Ovary (tissue), 3 donors: Measurements from ENCODE around the gene PAN3.

Experiments
- EP300 ChIP-seq: sonication (generic); formaldehyde crosslinking; IDR thresholded peaks from one replicate; pipeline ENCODE4 v1.6.1; 2017; ENCODE audit warnings: antibody characterized with exemption
- POLR2A ChIP-seq: fragments of 450-650 bp; IDR thresholded peaks from one replicate; pipeline ENCODE4 v1.6.1; 2017; ENCODE audit warnings: antibody characterized with exemption, mild to moderate bottlenecking, moderate library complexity
- TF ChIP-seq, protein P1 (sequence below), 3 donors: fragments of 450-650 bp in 2 of 3; fragments of 200-600 bp in 1 of 3; IDR thresholded peaks; one replicate each; pipeline versions ENCODE4 v1.5.1 to v1.8.0; 2016 to 2022; ENCODE audit warnings: antibody characterized with exemption in 3 of 3, mild to moderate bottlenecking in 1 of 3
- donor health status: DM: no; HTN: no; CAD: no.

GRCh38 chr13:28320209-28320608, 181.9 kb downstream of the PAN3 start:
- TF ChIP-seq EP300: no peak
- no peak for TF ChIP-seq POLR2A
- TF ChIP-seq, protein P1, sequence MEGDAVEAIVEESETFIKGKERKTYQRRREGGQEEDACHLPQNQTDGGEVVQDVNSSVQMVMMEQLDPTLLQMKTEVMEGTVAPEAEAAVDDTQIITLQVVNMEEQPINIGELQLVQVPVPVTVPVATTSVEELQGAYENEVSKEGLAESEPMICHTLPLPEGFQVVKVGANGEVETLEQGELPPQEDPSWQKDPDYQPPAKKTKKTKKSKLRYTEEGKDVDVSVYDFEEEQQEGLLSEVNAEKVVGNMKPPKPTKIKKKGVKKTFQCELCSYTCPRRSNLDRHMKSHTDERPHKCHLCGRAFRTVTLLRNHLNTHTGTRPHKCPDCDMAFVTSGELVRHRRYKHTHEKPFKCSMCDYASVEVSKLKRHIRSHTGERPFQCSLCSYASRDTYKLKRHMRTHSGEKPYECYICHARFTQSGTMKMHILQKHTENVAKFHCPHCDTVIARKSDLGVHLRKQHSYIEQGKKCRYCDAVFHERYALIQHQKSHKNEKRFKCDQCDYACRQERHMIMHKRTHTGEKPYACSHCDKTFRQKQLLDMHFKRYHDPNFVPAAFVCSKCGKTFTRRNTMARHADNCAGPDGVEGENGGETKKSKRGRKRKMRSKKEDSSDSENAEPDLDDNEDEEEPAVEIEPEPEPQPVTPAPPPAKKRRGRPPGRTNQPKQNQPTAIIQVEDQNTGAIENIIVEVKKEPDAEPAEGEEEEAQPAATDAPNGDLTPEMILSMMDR (IDR thresholded peaks at IDR 0.05): no peak
